ENCODE measurements around the gene CDK1. TPM values are rescaled to one million over a fixed set of nuclear protein-coding genes. Genes with fewer than 3 reads are reported as not detected.

The CDK1 gene
- total RNA-seq: 5.1 and 92.6 TPM in 2 replicates

DNA sequence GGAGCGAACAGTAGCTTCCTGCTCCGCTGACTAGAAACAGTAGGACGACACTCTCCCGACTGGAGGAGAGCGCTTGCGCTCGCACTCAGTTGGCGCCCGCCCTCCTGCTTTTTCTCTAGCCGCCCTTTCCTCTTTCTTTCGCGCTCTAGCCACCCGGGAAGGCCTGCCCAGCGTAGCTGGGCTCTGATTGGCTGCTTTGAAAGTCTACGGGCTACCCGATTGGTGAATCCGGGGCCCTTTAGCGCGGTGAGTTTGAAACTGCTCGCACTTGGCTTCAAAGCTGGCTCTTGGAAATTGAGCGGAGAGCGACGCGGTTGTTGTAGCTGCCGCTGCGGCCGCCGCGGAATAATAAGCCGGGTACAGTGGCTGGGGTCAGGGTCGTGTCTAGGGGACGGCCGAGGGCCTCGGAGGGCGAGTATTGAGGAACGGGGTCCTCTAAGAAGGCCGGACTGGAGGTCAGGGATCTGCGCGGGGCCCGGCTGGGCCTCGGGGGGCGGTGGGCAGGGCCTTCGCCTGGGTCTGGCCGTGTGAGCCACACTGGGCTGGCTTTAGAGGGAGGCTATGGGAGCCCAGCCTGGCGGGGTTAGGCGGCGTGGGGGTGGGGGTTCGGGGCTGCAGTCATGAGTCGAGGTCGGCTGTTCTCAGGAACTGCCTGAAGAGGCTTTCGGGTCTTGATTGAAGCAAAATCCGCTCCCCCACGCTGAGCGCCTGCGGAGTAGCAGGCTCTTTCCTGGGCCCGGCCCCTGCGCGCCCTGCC is at the start of gene CDK1:
TSS of gene CDK1 (plus strand) at position 265 of the 757 bp plus-strand sequence. CDS start 1,688 bp downstream, outside the sequence.

Other genes with a start within 250 kb of the CDK1 start
- gene RHOBTB1, start 165.7 kb downstream of the CDK1 start, total RNA-seq: 17.1 and 22.8 TPM in 2 replicates